Activated T-helper 2 cell treated with anti-CD3 and anti-CD28 coated beads, Interferon-gamma antibody, Interleukin-2, Interleukin-4, amounts not matched to agents 10 μg/mL and 5 μg/mL and 100 μg/mL, durations not matched to agents 14 hours and 24 hours and 36 hours (primary cell): ENCODE data around the gene KIAA1671. TPM values are rescaled to one million over a fixed set of nuclear protein-coding genes. Genes with fewer than 3 reads are reported as not detected.

ENCODE experiments used
- DNase-seq: peaks from one replicate; pipeline ENCODE4 v3.0.0; 2021; ENCODE audit warnings: low spot score
- H3K27ac Mint-ChIP-seq: one replicate; pipeline ENCODE4 v1.8.0; 2021; ENCODE audit warnings: mixed read lengths
- H3K27me3 Mint-ChIP-seq: one replicate; pipeline ENCODE4 v1.8.0; 2021; ENCODE audit warnings: low read depth, mixed read lengths
- H3K36me3 Mint-ChIP-seq: one replicate; pipeline ENCODE4 v1.8.0; 2021; ENCODE audit warnings: low read depth, mixed read lengths
- H3K4me1 Mint-ChIP-seq: one replicate; pipeline ENCODE4 v1.8.0; 2021; ENCODE audit warnings: low read depth, mixed read lengths
- H3K4me3 Mint-ChIP-seq: one replicate; pipeline ENCODE4 v1.8.0; 2021; ENCODE audit warnings: low read depth, mild to moderate bottlenecking, moderate library complexity, mixed read lengths
- H3K9me3 Mint-ChIP-seq: one replicate; pipeline ENCODE4 v1.8.0; 2021; ENCODE audit warnings: mixed read lengths
- intact Hi-C: fragments of 100-400 bp; cut with micrococcal nuclease; formaldehyde crosslinking; loops from one replicate; pipeline ENCODE4 v1.15.1; 2023
- total RNA-seq: library from RNA; stranded (reverse); gene quantifications from 2 replicates; pipeline ENCODE4 v1.2.3, GENCODE V29; 2022

Gene KIAA1671
- total RNA-seq, 1 donor from 2014 or later, result 10.5 TPM

DNA sequence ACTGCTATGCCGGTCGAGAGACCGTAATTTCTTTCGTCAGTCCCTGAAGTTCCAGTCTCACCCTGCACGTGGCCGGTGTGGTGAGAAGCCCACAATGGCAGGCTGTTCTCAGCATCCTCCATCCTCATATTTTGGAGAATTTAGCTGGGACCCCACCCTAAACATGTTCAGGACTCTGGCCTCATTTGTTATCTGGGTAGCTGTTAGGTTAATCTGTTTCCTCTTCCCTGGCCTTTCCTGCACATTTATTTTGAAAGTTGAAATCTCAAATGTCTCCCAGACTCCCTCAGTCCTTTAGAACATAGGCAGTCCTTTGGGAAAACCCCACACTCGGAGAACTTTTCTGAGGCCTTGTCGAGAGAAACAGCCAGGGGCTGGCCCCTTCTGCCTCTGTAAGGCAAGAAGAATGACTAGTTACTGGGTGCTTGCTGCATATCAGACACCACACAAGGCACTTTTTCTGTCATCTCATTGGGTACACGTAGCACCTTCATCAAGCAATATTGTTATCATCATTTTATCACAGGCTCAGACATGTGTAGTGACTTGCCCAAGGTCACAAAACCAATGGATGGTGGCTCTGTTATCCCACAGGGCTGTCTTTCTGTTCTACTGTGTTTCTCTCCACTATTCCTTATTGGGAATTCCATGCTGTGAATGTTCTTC, 137.8 kb downstream of the KIAA1671 start:
- no peak overlapping the region for H3K27ac Mint-ChIP-seq
- H3K4me3 Mint-ChIP-seq, result no peak overlapping the region
- H3K9me3 Mint-ChIP-seq, result no peaks in the 10 kb centered on the region
- intact Hi-C loops, result no loop called here
- H3K27me3 Mint-ChIP-seq, result no peaks in the 10 kb centered on the region
- H3K36me3 Mint-ChIP-seq, result no peaks in the 10 kb centered on the region
- peaks cover 31% of the 10 kb centered on the region for H3K4me1 Mint-ChIP-seq
- no peak for DNase-seq

DNA sequence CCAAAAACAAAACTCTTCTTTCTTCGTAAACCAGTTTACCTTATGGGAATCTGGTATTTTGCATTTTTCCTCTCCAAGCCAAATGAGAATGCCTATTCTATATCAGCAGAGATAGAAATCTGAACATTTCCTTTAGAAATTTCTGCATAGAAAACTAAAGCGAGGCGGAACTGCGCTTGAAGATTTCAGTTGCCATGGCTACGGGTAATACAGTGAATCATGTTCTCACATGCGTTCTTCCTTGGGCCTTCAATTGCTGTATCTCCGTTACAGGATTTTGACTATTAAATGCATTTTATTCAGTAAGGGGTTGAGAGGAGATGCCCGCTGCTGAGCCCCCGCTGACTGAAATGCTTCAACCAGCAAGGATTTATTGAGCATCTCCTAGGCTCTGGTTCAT, 138.9 kb downstream of the KIAA1671 start:
- Mint-ChIP-seq H3K27ac (peak overlapping the region; percentile 21), H3K4me3 (no peak overlapping the region)
- intact Hi-C loops, result no loop called here

DNA sequence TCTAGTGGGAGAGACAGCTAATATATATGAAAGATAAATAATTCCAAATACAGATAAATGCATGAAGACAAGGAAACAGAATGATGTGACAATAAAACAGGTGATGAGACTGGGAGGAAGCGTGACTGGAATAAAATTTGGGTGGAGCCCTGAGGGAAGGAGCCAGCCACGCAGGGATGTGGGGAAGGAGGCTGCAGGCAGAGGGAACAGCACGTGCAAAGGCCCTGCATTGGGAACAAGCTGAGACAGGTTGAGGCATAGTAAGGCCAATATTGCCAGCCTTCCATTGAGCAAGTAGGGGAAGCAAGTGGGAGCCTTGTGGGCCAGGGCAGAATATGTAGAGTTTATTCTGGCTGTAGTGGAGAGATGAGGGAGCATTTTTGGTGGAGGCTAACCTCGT, 139.6 kb downstream of the KIAA1671 start:
- H3K36me3 Mint-ChIP-seq, result no peaks in the 10 kb centered on the region
- no peaks in the 10 kb centered on the region for H3K9me3 Mint-ChIP-seq
- H3K27me3 Mint-ChIP-seq, result no peaks in the 10 kb centered on the region
- H3K4me1 Mint-ChIP-seq, result peaks cover 16% of the 10 kb centered on the region
- H3K4me3 Mint-ChIP-seq, result no peak overlapping the region
- DNase-seq, result no peak
- no peak overlapping the region for H3K27ac Mint-ChIP-seq
- intact Hi-C loops, result no loop called here

More for the DNA sequence above, 138.9 kb downstream of the KIAA1671 start:
- Mint-ChIP-seq H3K4me1 (peaks cover 21% of the 10 kb centered on the region), H3K27me3 (no peaks in the 10 kb centered on the region), H3K9me3 (no peaks in the 10 kb centered on the region), H3K36me3 (no peaks in the 10 kb centered on the region)
- no peak for DNase-seq

DNA sequence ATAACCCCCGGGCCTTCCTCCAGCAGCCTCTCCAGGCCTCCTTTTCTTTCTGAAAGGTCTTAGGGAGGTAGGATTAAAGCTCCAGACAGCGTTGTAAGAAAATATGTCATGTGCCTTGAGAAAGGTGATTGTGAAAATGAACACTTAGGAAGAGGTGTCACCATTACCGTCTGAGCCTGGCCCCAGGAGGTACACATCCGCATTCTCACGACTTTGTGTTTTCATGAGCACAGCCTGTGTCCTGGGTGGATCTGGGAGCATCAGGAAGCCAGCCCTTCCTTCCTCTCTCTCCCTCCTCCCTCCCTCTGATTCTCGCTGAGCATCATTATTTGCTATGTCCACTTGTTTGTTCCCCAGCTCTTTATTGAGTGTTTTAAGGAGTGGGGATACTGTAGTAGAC, 142.1 kb downstream of the KIAA1671 start:
- Mint-ChIP-seq H3K27ac (no peak overlapping the region), H3K27me3 (no peaks in the 10 kb centered on the region), H3K9me3 (no peaks in the 10 kb centered on the region), H3K4me1 (peaks cover 12% of the 10 kb centered on the region), H3K4me3 (no peak overlapping the region), H3K36me3 (no peaks in the 10 kb centered on the region)
- DNase-seq, result no peak
- intact Hi-C loops, result no loop called here

DNA sequence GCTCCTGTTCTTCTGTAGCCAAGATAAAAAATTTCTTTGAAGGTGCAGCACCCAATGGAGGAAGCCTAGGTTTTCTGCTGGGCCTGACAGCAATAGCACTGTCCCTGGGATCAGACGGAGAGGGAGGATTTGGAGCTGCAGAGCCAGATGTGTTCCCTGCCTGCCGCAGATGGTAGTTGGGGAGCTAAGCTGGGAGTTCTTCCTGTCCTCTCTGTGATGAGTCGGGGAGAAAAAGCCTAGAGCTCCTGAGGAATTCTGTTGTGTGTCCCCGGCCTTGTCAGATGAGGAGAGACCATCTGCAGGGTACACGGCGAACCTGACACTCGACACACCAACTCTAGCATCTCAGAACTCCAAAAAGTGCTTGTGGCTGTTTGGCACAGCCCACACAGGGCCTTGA, 143.4 kb downstream of the KIAA1671 start:
- Mint-ChIP-seq H3K27ac (no peak overlapping the region), H3K27me3 (no peaks in the 10 kb centered on the region), H3K4me1 (peaks cover 5% of the 10 kb centered on the region), H3K4me3 (no peak overlapping the region), H3K9me3 (no peaks in the 10 kb centered on the region), H3K36me3 (no peaks in the 10 kb centered on the region)
- DNase-seq, result no peak
- intact Hi-C loops, result no loop called here

DNA sequence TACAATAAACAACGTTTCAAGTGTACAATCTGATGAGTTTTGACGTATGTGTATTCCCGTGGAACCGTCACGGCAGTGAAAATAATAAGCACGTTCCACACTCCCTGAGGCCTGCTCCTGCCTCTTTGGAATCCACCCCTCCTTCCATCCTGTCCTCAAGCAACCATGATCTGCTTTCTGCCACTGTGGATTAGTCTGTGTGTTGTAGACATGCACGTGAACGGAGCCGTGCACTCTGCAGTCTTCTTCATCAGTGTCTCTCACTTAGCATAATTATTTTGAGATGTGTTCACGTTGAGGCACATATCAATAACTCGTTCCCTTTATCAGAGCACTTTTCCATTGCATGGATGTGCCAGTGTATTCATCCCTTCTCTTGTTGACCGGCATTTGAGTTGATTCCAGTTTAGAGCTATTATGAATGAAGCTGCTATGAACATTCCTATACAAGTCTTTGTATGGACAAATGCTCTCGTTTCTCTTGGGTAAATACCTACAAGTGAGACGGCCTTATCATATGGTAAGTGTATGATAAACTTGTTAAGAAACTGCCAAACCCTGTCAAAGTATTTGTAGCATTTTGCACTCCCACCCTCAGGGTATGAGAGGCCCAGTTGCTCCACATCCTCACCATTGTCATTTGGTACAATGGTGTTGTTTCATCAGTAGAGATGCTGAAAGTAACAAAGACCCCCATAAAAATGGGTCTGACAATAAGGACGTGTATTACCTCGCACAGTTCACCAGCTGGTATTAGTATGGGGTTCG, 144.3 kb downstream of the KIAA1671 start:
- Mint-ChIP-seq H3K27me3 (no peaks in the 10 kb centered on the region), H3K9me3 (no peaks in the 10 kb centered on the region), H3K36me3 (no peaks in the 10 kb centered on the region), H3K27ac (no peak overlapping the region), H3K4me1 (no peaks in the 10 kb centered on the region), H3K4me3 (no peak overlapping the region)
- no peak for DNase-seq
- intact Hi-C loops, result no loop called here

DNA sequence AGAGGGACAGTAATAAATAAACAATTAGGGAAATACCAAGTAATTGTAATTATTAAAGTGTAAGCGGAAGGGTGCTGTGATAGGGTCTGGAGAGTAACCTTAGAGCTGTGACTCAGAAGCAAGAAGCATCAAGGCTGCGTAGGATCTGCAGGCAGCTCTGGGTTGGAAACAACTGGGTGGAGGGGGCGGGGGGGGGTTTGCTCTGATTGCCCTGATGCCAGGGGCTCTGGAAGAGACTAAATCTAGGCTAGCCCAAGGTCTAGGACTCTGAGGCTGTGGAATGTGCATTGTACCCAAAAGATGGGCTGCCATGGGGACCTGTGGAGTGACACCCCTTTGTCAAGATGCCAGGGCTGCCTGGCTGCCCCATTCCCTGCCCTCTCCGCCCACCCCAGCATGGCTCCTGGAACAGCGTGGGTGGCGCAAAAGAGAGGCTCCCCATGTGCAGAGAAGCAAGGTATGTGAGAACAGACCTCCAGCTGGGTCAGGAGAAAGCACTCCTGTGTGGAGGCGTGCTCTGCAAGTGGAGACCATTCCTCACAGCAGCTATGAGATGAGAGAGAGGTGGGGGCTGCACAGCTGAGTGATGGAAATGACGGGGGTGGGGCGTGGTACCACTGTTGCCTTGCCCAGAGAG, 146.0 kb downstream of the KIAA1671 start:
- Mint-ChIP-seq H3K36me3 (no peaks in the 10 kb centered on the region), H3K9me3 (no peaks in the 10 kb centered on the region), H3K4me3 (no peak overlapping the region), H3K27me3 (no peaks in the 10 kb centered on the region), H3K4me1 (no peaks in the 10 kb centered on the region), H3K27ac (no peak overlapping the region)
- no peak for DNase-seq
- intact Hi-C loops, result no loop called here

DNA sequence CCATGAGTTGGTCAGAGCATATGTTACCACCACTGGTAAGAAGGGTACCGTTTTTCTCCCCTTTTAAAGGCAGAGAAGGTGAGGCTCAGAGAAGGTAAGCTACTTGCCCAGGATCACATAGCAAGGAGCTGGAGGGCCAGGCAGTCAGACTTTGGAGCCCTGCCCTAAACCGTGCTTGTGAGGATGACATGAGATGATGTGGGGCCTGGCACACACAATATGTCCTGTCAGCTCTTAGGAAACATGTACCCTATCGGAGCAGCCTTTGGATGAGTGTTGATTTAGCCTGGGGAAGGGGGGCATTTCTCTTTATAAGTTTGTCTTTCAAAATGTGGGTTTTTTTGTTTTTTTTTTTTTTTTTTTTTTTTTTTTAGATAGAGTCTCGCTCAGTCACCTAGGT, 146.7 kb downstream of the KIAA1671 start:
- Mint-ChIP-seq H3K27ac (no peak overlapping the region), H3K9me3 (no peaks in the 10 kb centered on the region), H3K36me3 (no peaks in the 10 kb centered on the region), H3K4me1 (no peaks in the 10 kb centered on the region), H3K4me3 (no peak overlapping the region), H3K27me3 (no peaks in the 10 kb centered on the region)
- no peak for DNase-seq
- intact Hi-C loops, result no loop called here

DNA sequence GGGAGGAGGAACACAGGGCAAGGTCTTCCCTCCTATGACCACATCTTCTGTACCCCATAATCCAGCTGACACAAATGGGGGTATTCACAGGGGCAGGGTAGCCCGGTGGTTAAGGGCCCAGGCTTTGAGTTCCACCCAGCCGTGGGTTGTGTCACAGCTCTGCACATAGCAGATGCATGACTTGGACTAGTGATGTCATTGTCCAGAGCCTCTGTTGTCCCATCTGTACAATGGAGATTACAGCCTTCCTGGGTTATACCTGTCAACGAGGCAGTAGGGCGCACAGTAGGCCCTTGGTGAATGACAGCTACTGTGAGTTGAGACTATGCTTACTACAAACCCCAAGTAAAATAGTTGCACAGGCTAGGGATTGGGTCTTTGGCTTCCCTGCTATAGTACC, 147.9 kb downstream of the KIAA1671 start:
- Mint-ChIP-seq H3K27ac (no peak overlapping the region), H3K4me1 (no peaks in the 10 kb centered on the region), H3K36me3 (no peaks in the 10 kb centered on the region), H3K9me3 (no peaks in the 10 kb centered on the region), H3K27me3 (no peaks in the 10 kb centered on the region), H3K4me3 (no peak overlapping the region)
- intact Hi-C loops, result no loop called here
- DNase-seq, result no peak

DNA sequence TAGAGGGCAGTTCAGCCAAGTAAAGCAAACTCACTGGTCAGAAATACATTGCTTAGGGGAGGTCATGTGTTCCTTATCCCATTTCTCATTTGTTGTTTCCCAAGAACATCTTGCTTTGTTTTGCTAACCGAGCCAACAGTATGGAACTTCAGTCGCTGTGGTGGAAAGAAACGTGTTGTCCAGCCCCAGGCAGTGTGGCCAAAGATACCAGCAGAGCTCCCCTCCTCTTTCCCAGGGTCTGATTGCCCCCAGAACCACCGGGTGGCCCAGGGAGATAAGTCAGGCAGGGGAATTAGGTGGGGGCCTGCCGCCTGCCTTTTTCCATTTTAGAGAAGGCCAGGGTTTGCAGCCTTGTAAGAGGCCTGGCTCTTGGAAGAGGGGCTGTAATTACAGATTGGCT, 148.4 kb downstream of the KIAA1671 start:
- no peak for DNase-seq
- no peaks in the 10 kb centered on the region for H3K36me3 Mint-ChIP-seq
- intact Hi-C loops, result no loop called here
- no peaks in the 10 kb centered on the region for H3K27me3 Mint-ChIP-seq
- no peaks in the 10 kb centered on the region for H3K9me3 Mint-ChIP-seq
- no peak overlapping the region for H3K4me3 Mint-ChIP-seq
- no peak overlapping the region for H3K27ac Mint-ChIP-seq
- H3K4me1 Mint-ChIP-seq, result no peaks in the 10 kb centered on the region

DNA sequence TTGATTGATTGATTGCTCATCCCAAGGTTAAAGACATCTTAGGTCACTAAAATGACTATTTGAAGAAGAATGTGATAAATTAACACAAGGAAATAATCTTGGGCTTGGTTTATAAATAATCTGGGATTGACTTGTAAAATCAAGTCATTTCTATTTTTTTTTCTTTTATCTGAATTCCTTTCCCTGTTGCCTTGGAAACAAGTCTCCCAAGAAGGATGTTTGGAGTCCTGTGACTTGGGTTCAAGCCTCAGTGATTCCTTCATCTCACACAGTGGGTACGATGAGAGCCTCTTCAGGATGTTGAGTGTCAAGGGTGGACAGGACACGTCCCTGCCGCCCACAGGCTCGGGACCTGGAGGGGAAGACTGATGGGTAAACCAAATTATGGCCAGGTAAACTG, 149.0 kb downstream of the KIAA1671 start:
- Mint-ChIP-seq H3K4me3 (no peak overlapping the region), H3K9me3 (no peaks in the 10 kb centered on the region), H3K27me3 (no peaks in the 10 kb centered on the region), H3K27ac (no peak overlapping the region), H3K36me3 (no peaks in the 10 kb centered on the region), H3K4me1 (no peaks in the 10 kb centered on the region)
- intact Hi-C loops, result no loop called here
- no peak for DNase-seq

DNA sequence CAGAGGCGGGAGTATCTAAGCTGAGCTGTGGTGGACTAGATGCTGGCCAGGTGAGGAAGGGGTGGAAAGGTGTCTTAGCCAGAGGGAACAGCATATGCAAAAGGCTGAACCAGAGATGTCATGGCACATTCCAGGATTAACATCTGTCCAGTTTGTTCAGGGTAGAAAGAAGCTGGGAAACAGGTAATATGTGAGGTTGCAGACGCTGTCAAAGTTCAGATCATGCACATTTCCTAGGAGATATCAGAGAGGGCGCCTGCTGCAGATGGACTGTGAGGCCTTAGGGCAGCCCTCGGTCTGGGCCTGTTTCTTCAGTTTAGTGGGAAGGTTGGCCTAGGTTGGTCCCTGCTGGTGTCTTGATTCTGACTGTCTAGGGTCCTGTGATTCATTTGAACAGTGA, 149.5 kb downstream of the KIAA1671 start:
- H3K27me3 Mint-ChIP-seq, result no peaks in the 10 kb centered on the region
- H3K4me1 Mint-ChIP-seq, result no peaks in the 10 kb centered on the region
- intact Hi-C loops, result no loop called here
- H3K4me3 Mint-ChIP-seq, result no peak overlapping the region
- no peak overlapping the region for H3K27ac Mint-ChIP-seq
- no peaks in the 10 kb centered on the region for H3K9me3 Mint-ChIP-seq
- H3K36me3 Mint-ChIP-seq, result no peaks in the 10 kb centered on the region
- DNase-seq, result no peak

DNA sequence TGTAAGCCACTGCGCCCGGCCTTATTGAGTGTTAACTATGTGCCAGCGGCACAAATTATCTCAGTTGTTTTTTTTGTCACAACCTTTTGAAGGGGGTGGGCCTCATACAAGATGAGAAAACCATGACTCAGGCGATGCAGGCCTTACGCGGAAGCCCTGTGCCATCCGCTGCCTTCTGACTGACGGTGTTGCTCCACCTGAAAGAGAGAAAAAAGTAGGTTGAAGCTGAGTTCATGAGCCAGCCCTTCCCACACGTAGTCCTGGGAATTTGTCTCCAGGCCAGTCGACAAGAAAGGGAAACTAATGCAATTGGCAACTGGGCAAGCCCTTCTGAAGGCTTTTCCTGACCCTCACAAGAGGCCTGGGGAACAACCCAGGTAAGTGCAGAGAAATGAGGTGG, 150.2 kb downstream of the KIAA1671 start:
- Mint-ChIP-seq H3K9me3 (no peaks in the 10 kb centered on the region), H3K27ac (no peak overlapping the region), H3K4me3 (no peak overlapping the region), H3K36me3 (no peaks in the 10 kb centered on the region), H3K4me1 (no peaks in the 10 kb centered on the region), H3K27me3 (no peaks in the 10 kb centered on the region)
- intact Hi-C loops, result no loop called here
- no peak for DNase-seq
